HFFc6 (cell line): ENCODE data around the gene PTPRE. TPM values are rescaled to one million over a fixed set of nuclear protein-coding genes. Genes with fewer than 3 reads are reported as not detected.

Experiments
- DNase-seq: peaks from one replicate; pipeline ENCODE4 v3.0.0-alpha.2; 2018
- H3K27ac Mint-ChIP-seq: 2 replicates; pipeline ENCODE4 v1.8.0; 2020; ENCODE audit warnings: mild to moderate bottlenecking, mixed read lengths
- H3K27me3 Mint-ChIP-seq: 2 replicates; pipeline ENCODE4 v1.8.0; 2021; ENCODE audit warnings: mild to moderate bottlenecking, moderate library complexity, mixed read lengths; ENCODE audit not compliant: insufficient read depth
- H3K36me3 Mint-ChIP-seq: 2 replicates; pipeline ENCODE4 v1.8.0; 2021; ENCODE audit warnings: low read depth, mixed read lengths
- H3K4me1 Mint-ChIP-seq: 2 replicates; pipeline ENCODE4 v1.8.0; 2020; ENCODE audit warnings: low read depth, mixed read lengths
- H3K4me3 Mint-ChIP-seq: 2 replicates; pipeline ENCODE4 v1.8.0; 2020; ENCODE audit warnings: mild to moderate bottlenecking, moderate library complexity, mixed read lengths
- H3K9me3 Mint-ChIP-seq: 2 replicates; pipeline ENCODE4 v1.8.0; 2020; ENCODE audit warnings: mild to moderate bottlenecking, mixed read lengths
- CTCF ChIP-seq: fragments of 200-600 bp; sonication (generic); IDR thresholded peaks from 2 replicates; pipeline ENCODE4 v1.5.0; 2021; ENCODE audit warnings: antibody characterized with exemption, mild to moderate bottlenecking
- total RNA-seq, 6 experiments: library from RNA; stranded (reverse); fragmentation: NEBNext Ultra II Directional; extraction: Animal tissue kit (Norgen Biotek cat#: 25700); gene quantifications; 2 replicates in 1 of 6; 3 replicates in 5 of 6; pipeline ENCODE4 v1.2.3, GENCODE V29; 2021

PTPRE gene
- total RNA-seq, 6 experiments from 2014 or later = 0.14 to 0.37 (median 0.15) TPM; not detected in 3

GRCh38 chr10:127978481-127978880 lies 71.6 kb downstream of the PTPRE start:
- H3K27ac Mint-ChIP-seq = no peak overlapping the region
- H3K27me3 Mint-ChIP-seq = no peaks in the 10 kb centered on the region; the same call in 1 of the 2 replicates
- H3K4me3 Mint-ChIP-seq = no peak overlapping the region
- peaks cover 42% of the 10 kb centered on the region for H3K9me3 Mint-ChIP-seq
- TF ChIP-seq CTCF = no peak
- no peaks in the 10 kb centered on the region for H3K4me1 Mint-ChIP-seq
- H3K36me3 Mint-ChIP-seq = no peaks in the 10 kb centered on the region
- no peak for DNase-seq

- Mint-ChIP-seq H3K4me1 (no peaks in the 10 kb centered on the region), H3K4me3 (no peak overlapping the region), H3K9me3 (peaks cover 38% of the 10 kb centered on the region), H3K27ac (no peak overlapping the region), H3K36me3 (no peaks in the 10 kb centered on the region), H3K27me3 (no peaks in the 10 kb centered on the region; the same call in 1 of the 2 replicates)
- TF ChIP-seq CTCF = no peak
- DNase-seq = no peak
These were observed 72.1 kb downstream of the PTPRE start for GRCh38 chr10:127979045-127979444.

GRCh38 chr10:127979566-127979965 lies 72.7 kb downstream of the PTPRE start:
- Mint-ChIP-seq H3K27ac (no peak overlapping the region), H3K4me1 (no peaks in the 10 kb centered on the region), H3K36me3 (no peaks in the 10 kb centered on the region), H3K4me3 (no peak overlapping the region), H3K27me3 (no peaks in the 10 kb centered on the region; the same call in 1 of the 2 replicates), H3K9me3 (peaks cover 40% of the 10 kb centered on the region)
- DNase-seq = no peak
- TF ChIP-seq CTCF = no peak

- peaks cover 36% of the 10 kb centered on the region for H3K9me3 Mint-ChIP-seq
- H3K36me3 Mint-ChIP-seq = no peaks in the 10 kb centered on the region
- DNase-seq = no peak
- no peaks in the 10 kb centered on the region; the same call in 1 of the 2 replicates for H3K27me3 Mint-ChIP-seq
- no peak overlapping the region for H3K27ac Mint-ChIP-seq
- no peaks in the 10 kb centered on the region for H3K4me1 Mint-ChIP-seq
- no peak overlapping the region for H3K4me3 Mint-ChIP-seq
- TF ChIP-seq CTCF = no peak
These were observed 74.0 kb downstream of the PTPRE start for GRCh38 chr10:127980898-127981297.

- Mint-ChIP-seq H3K4me3 (no peak overlapping the region), H3K4me1 (no peaks in the 10 kb centered on the region), H3K9me3 (peaks cover 49% of the 10 kb centered on the region), H3K27me3 (no peaks in the 10 kb centered on the region; the same call in 1 of the 2 replicates), H3K27ac (no peak overlapping the region), H3K36me3 (no peaks in the 10 kb centered on the region)
- no peak for TF ChIP-seq CTCF
- DNase-seq = no peak
These were observed 75.7 kb downstream of the PTPRE start for GRCh38 chr10:127982601-127983000.
